ENCODE results near the gene TSPAN18. TPM values are rescaled to one million over a fixed set of nuclear protein-coding genes. Genes with fewer than 3 reads are reported as not detected.

The TSPAN18 gene
- total RNA-seq, 4 donors from 2014 or later: 31.1 to 74.6 (median 34.7) TPM

DNA sequence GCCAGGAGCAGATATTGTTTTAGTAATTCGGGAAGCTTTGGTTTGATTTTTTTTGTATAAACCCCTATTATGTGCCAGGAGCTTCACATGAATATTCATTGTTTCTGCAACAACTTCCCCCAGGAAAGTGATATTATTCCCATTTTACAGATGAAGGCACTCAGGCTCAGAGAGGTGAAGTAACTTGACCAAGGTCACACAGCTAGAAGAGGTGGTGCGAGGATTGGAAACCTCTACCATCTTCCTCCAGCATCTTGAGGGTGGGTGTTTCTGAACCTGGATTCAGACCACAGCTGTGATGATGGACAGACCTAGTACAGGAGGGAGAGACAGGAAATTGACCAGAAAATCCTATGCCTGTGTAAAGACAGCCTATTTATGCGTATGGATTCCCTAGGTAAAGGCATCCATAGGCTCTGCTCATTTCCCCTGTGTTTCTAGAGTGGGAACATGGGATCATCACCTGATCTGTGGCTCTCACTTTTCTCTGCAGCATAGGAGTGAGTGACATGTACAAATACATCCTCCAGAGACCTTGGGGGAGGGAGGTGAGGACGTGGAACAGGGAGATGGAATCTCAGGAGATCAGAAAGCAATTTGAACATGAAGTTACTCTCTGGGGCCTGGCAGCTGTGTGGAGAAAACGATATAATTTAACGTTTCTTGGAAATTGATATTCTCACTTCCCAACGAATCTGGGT, 81.4 kb downstream of the TSPAN18 start:
- no peak for ATAC-seq
- peak overlapping the region; percentile 50 to 88 (median 76) for H3K27ac ChIP-seq
- H3K4me1 ChIP-seq: peaks cover 4 to 99% (median 25%) of the 10 kb centered on the region in 3 donors
- no peak overlapping the region for H3K4me3 ChIP-seq
- 61 to 81% methylated on average over 6 to 7 of the region's 7 CpGs for WGBS, 2 donors (ENCODE audit: low coverage in 1 of 2)
- TF ChIP-seq EP300 (IDR thresholded peaks at IDR 0.05): no peak
- no peak for TF ChIP-seq POLR2AphosphoS5 (IDR thresholded peaks at IDR 0.05)
- TF ChIP-seq, protein P1, sequence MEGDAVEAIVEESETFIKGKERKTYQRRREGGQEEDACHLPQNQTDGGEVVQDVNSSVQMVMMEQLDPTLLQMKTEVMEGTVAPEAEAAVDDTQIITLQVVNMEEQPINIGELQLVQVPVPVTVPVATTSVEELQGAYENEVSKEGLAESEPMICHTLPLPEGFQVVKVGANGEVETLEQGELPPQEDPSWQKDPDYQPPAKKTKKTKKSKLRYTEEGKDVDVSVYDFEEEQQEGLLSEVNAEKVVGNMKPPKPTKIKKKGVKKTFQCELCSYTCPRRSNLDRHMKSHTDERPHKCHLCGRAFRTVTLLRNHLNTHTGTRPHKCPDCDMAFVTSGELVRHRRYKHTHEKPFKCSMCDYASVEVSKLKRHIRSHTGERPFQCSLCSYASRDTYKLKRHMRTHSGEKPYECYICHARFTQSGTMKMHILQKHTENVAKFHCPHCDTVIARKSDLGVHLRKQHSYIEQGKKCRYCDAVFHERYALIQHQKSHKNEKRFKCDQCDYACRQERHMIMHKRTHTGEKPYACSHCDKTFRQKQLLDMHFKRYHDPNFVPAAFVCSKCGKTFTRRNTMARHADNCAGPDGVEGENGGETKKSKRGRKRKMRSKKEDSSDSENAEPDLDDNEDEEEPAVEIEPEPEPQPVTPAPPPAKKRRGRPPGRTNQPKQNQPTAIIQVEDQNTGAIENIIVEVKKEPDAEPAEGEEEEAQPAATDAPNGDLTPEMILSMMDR (IDR thresholded peaks at IDR 0.05): no peak
- TF ChIP-seq POLR2A (IDR thresholded peaks at IDR 0.05): no peak
- H3K9me3 ChIP-seq: no peaks in the 10 kb centered on the region
- H3K27me3 ChIP-seq: no peaks in the 10 kb centered on the region
- H3K36me3 ChIP-seq: no peaks in the 10 kb centered on the region

DNA sequence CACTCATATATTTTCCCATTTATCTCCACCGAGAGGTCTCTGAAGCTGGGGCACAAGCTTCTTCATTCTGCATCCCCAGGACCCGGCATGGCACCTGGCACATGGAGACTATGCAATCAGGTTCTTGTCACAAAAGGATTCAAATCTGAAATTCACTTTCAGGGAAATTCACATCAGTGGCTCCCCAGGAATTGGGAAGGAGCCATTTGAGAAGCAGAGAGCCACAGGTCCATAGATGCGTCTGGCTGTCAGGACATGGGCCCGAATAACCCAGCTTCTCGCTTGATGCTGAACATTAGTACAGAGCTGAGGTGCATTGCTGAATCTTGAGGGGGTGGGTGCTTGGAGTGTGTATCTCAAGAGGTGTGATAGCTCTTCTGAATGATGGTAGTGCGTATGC, 82.5 kb downstream of the TSPAN18 start:
- ATAC-seq: no peak
- peak overlapping the region in 3 of 4 donors; percentile 76 to 88 (median 77) for H3K27ac ChIP-seq
- 95 to 100% methylated on average over 1 to 3 of the region's 6 CpGs for WGBS, 2 donors (ENCODE audit: low coverage in 1 of 2)

DNA sequence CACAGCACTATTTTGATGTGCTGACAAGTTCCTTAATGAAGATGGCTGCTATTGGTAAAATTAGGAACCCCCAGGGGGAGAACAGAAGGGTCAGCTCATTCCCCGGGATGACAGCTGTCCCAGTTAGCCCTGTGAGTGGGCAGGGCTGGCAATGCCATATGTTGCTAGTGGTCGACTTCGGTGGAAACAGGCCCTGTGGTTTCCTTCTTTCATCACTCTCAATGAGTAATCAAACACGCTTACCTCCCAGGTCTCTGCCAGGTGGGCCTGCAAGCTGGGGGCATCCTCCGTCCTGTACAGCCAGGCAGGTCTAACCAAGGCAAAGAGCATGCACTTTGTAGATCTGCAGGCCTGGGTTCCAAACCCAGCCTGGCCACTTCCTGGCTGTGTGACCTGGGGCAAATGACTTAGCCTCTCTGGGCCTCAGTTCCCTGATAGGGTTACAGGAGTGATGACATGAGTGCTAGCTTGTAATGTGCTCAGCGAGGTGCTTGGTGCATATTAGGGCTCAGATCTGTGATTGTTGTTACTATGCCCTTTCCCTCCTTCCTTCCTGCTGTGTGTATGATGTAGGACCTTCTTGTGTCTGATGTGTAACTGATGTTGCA, 85.2 kb downstream of the TSPAN18 start:
- peak overlapping the region in 3 of 4 donors; percentile 5 to 88 (median 77) for H3K27ac ChIP-seq
- H3K4me1 ChIP-seq: peaks cover 0 to 97% (median 17%) of the 10 kb centered on the region in 3 donors
- no peak for ATAC-seq
- TF ChIP-seq POLR2A (IDR thresholded peaks at IDR 0.05): no peak
- TF ChIP-seq, protein P1 (IDR thresholded peaks at IDR 0.05): no peak
- no peak for TF ChIP-seq EP300 (IDR thresholded peaks at IDR 0.05)
- no peak for TF ChIP-seq POLR2AphosphoS5 (IDR thresholded peaks at IDR 0.05)
- no peaks in the 10 kb centered on the region for H3K36me3 ChIP-seq
- no peak overlapping the region for H3K4me3 ChIP-seq
- H3K27me3 ChIP-seq: no peaks in the 10 kb centered on the region
- no peaks in the 10 kb centered on the region for H3K9me3 ChIP-seq
- 100% methylated on average over 1 of the region's 6 CpGs; no CpG with 5 or more reads in 1 of the 2 donors for WGBS, 2 donors (ENCODE audit: low coverage in 1 of 2)

More for the DNA sequence above, 82.5 kb downstream of the TSPAN18 start:
- TF ChIP-seq POLR2AphosphoS5 (IDR thresholded peaks at IDR 0.05) (no peak), EP300 (IDR thresholded peaks at IDR 0.05) (no peak)
- no peaks in the 10 kb centered on the region for H3K27me3 ChIP-seq
- H3K4me3 ChIP-seq: no peak overlapping the region
- no peaks in the 10 kb centered on the region for H3K36me3 ChIP-seq
- H3K4me1 ChIP-seq: peaks cover 2 to 99% (median 25%) of the 10 kb centered on the region in 3 donors
- no peaks in the 10 kb centered on the region for H3K9me3 ChIP-seq

DNA sequence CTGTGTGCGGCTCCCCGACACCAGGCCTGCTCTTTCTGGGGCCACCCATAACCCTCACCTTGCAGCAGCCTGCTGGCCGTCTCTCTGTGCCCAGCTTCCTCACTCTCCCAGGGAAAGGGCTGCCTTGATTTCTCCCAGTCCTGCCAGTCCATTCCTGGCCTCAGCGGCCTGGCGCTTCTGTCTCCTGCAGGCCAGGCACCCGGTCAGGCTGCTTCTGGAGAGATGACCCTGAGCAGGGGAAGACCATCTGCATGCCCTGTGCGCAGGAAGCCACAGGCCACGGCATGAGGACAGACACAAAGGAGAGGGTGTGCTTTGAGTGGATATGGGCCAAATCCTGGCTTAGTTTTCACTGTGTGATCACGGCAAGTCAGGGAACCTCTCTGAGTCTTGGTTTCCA, 86.2 kb downstream of the TSPAN18 start:
- H3K4me1 ChIP-seq: peaks cover 0 to 97% (median 17%) of the 10 kb centered on the region in 3 donors
- peak overlapping the region in 3 of 4 donors; percentile 5 to 88 (median 77) for H3K27ac ChIP-seq
- no peaks in the 10 kb centered on the region for H3K9me3 ChIP-seq
- TF ChIP-seq POLR2A (IDR thresholded peaks at IDR 0.05): no peak
- TF ChIP-seq EP300 (IDR thresholded peaks at IDR 0.05): no peak
- no peak for TF ChIP-seq POLR2AphosphoS5 (IDR thresholded peaks at IDR 0.05)
- TF ChIP-seq, protein P1 (IDR thresholded peaks at IDR 0.05): no peak
- 40% methylated on average over 1 of the region's 9 CpGs; no CpG with 5 or more reads in 1 of the 2 donors for WGBS, 2 donors (ENCODE audit: low coverage in 1 of 2)
- no peaks in the 10 kb centered on the region for H3K27me3 ChIP-seq
- no peak overlapping the region for H3K4me3 ChIP-seq
- no peak for ATAC-seq
- no peaks in the 10 kb centered on the region for H3K36me3 ChIP-seq

DNA sequence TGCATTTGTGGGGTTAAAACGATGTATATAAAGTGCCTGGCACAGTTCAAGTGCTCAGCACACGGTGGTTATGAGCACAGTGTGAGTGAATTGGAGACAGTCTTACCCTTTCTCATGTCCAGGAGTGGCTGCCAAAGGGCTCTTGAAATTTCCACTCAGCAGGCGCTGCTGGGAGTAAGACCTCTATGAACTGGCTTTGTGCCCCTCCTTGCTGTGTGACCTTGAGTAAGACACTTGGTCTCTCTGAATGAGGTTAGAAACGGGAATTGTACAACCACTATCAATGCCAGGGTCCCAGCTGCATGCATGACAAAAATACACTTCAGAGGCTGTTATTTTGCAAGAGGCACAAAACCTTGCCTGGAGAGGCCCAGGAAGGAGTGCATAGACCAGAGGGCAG, 86.6 kb downstream of the TSPAN18 start:
- Histone ChIP-seq H3K36me3 (no peaks in the 10 kb centered on the region), H3K4me3 (no peak overlapping the region), H3K9me3 (no peaks in the 10 kb centered on the region), H3K27ac (peak overlapping the region in 3 of 4 donors; percentile 5 to 88 (median 77)), H3K27me3 (no peaks in the 10 kb centered on the region), H3K4me1 (peaks cover 0 to 97% (median 17%) of the 10 kb centered on the region in 3 donors)
- 20 to 33% methylated on average over 1 of the region's 4 CpGs for WGBS, 2 donors (ENCODE audit: low coverage in 1 of 2)
- no peak for ATAC-seq
- TF ChIP-seq POLR2A (IDR thresholded peaks at IDR 0.05) (no peak), EP300 (IDR thresholded peaks at IDR 0.05) (no peak), POLR2AphosphoS5 (IDR thresholded peaks at IDR 0.05) (no peak)
- TF ChIP-seq, protein P1 (IDR thresholded peaks at IDR 0.05): no peak

Data from gastroesophageal sphincter (tissue), 4 donors.